H7 (cell line): ENCODE measurements around the gene TAP2. TPM values are rescaled to one million over a fixed set of nuclear protein-coding genes. Genes with fewer than 3 reads are reported as not detected.
A peak's percentile ranks its signal among the peaks of the same experiment; 100 is the strongest.
"Not testable (repeated sequence)": the region's sequence is repeated elsewhere in the genome, so short reads cannot be mapped to it uniquely, and the experiment has no call there.

Experiments
- DNase-seq: peaks from one replicate; pipeline ENCODE4 v3.0.0; 2012
- H3K27me3 ChIP-seq: 2 replicates; pipeline ENCODE4 v1.6.0; 2011; ENCODE audit warnings: mild to moderate bottlenecking, low read length; ENCODE audit not compliant: control insufficient read depth, insufficient read depth
- H3K36me3 ChIP-seq: replicated peaks from 2 replicates; pipeline ENCODE4 v1.5.1; 2011; ENCODE audit warnings: low read length; ENCODE audit not compliant: control insufficient read depth, insufficient read depth
- H3K4me3 ChIP-seq: 2 replicates; pipeline ENCODE4 v1.5.1; 2011; ENCODE audit warnings: low read depth, mild to moderate bottlenecking, control low read depth, low read length, moderate library complexity; ENCODE audit not compliant: insufficient read depth
- total RNA-seq: library from RNA; depleted of rRNA; stranded (reverse); fragments of >200 nt; shearing (Covaris generic); gene quantifications from 2 replicates; pipeline ENCODE4 v1.2.3, GENCODE V29; 2014; rRNA removed

Gene TAP2
- 1.1 and 2.7 TPM in 2 replicates for total RNA-seq

- peaks cover 2% of the 10 kb centered on the region for H3K36me3 ChIP-seq
- H3K27me3 ChIP-seq, result peaks cover 35% of the 10 kb centered on the region
- H3K4me3 ChIP-seq, result peak within 1 kb of the TSS; percentile 83
- DNase-seq, result peak; percentile 96
Measured at GRCh38 chr6:32838114-32838958, at the start of gene TAP2. TSS of gene TAP2 (minus strand) at chr6:32838739. CDS start at chr6:32838233, 506 bp downstream.

- no peak overlapping the region for H3K4me3 ChIP-seq
- DNase-seq, result no peak
- H3K36me3 ChIP-seq, result no peaks in the 10 kb centered on the region
Measured at GRCh38 chr6:32887616-32888015, 49.1 kb upstream of the TAP2 start.

GRCh38 chr6:32886681-32887383 is 48.3 kb upstream of the TAP2 start:
- no peak for DNase-seq
- H3K27me3 ChIP-seq, result no peaks in the 10 kb centered on the region
- no peak overlapping the region for H3K4me3 ChIP-seq
- H3K36me3 ChIP-seq, result no peaks in the 10 kb centered on the region

More at GRCh38 chr6:32887616-32888015, 49.1 kb upstream of the TAP2 start:
- no peaks in the 10 kb centered on the region for H3K27me3 ChIP-seq

- Histone ChIP-seq H3K36me3 (no peaks in the 10 kb centered on the region), H3K27me3 (no peaks in the 10 kb centered on the region), H3K4me3 (no peak overlapping the region)
- peak; percentile 39 for DNase-seq
Measured at GRCh38 chr6:32885698-32886286, 47.3 kb upstream of the TAP2 start.

GRCh38 chr6:32883789-32884188 is 45.2 kb upstream of the TAP2 start:
- no peaks in the 10 kb centered on the region for H3K36me3 ChIP-seq
- H3K27me3 ChIP-seq, result no peaks in the 10 kb centered on the region
- no peak for DNase-seq
- H3K4me3 ChIP-seq, result no peak overlapping the region

GRCh38 chr6:32882879-32883250 is 44.3 kb upstream of the TAP2 start:
- Histone ChIP-seq H3K27me3 (no peaks in the 10 kb centered on the region), H3K4me3 (no peak overlapping the region)

GRCh38 chr6:32880962-32881361 is 42.4 kb upstream of the TAP2 start:
- H3K27me3 ChIP-seq, H3K36me3 ChIP-seq, DNase-seq, H3K4me3 ChIP-seq: not testable (repeated sequence)

More at GRCh38 chr6:32882879-32883250, 44.3 kb upstream of the TAP2 start:
- H3K36me3 ChIP-seq, result no peaks in the 10 kb centered on the region
- no peak for DNase-seq

- Histone ChIP-seq H3K4me3 (no peak overlapping the region), H3K27me3 (no peaks in the 10 kb centered on the region; the same call in 1 of the 2 replicates), H3K36me3 (no peaks in the 10 kb centered on the region)
- DNase-seq, result no peak
Measured at GRCh38 chr6:32879691-32880090, 41.2 kb upstream of the TAP2 start.

GRCh38 chr6:32876603-32877002 is 38.1 kb upstream of the TAP2 start:
- no peaks in the 10 kb centered on the region; the same call in 1 of the 2 replicates for H3K27me3 ChIP-seq
- no peak for DNase-seq
- no peak overlapping the region for H3K4me3 ChIP-seq
- H3K36me3 ChIP-seq, result no peaks in the 10 kb centered on the region

GRCh38 chr6:32873947-32874346 is 35.4 kb upstream of the TAP2 start:
- not testable (repeated sequence) for H3K36me3 ChIP-seq, H3K4me3 ChIP-seq, H3K27me3 ChIP-seq, DNase-seq

GRCh38 chr6:32868257-32868788 is 29.8 kb upstream of the TAP2 start:
- peaks cover 6% of the 10 kb centered on the region for H3K27me3 ChIP-seq
- H3K4me3 ChIP-seq, result no peak overlapping the region

GRCh38 chr6:32867554-32868256 is 29.2 kb upstream of the TAP2 start:
- Histone ChIP-seq H3K36me3 (no peaks in the 10 kb centered on the region), H3K4me3 (no peak overlapping the region), H3K27me3 (peaks cover 6% of the 10 kb centered on the region)
- no peak for DNase-seq

More at GRCh38 chr6:32868257-32868788, 29.8 kb upstream of the TAP2 start:
- peak; percentile 42 for DNase-seq
- no peaks in the 10 kb centered on the region for H3K36me3 ChIP-seq

GRCh38 chr6:32867022-32867477 is 28.5 kb upstream of the TAP2 start:
- Histone ChIP-seq H3K4me3 (no peak overlapping the region), H3K36me3 (no peaks in the 10 kb centered on the region), H3K27me3 (peaks cover 6% of the 10 kb centered on the region)
- no peak for DNase-seq
